Loucy (cell line): ENCODE measurements around the gene PMP22.

ENCODE experiments used
- CTCF ChIP-seq: fragments of 200-600 bp; sonication (generic); conservative IDR thresholded peaks from 2 replicates; pipeline ENCODE4 v1.5.1; 2014; ENCODE audit warnings: mild to moderate bottlenecking, antibody characterized with exemption, low read length
- EZH2phosphoT487 ChIP-seq: fragments of 200-600 bp; IDR thresholded peaks from 2 replicates; pipeline ENCODE4 v1.6.1; 2018; ENCODE audit warnings: antibody characterized with exemption, mild to moderate bottlenecking, moderate library complexity, borderline replicate concordance

GRCh38 chr17:15210247-15210646, 54.9 kb downstream of the PMP22 start:
- TF ChIP-seq CTCF = no peak
- no peak for TF ChIP-seq EZH2phosphoT487
